ENCODE results near the gene ASPHD2. TPM values are rescaled to one million over a fixed set of nuclear protein-coding genes. Genes with fewer than 3 reads are reported as not detected.
A peak's percentile ranks its signal among the peaks of the same experiment; 100 is the strongest.

The ASPHD2 gene
- total RNA-seq, 1 donor from 2014 or later, result 1.5 TPM

DNA sequence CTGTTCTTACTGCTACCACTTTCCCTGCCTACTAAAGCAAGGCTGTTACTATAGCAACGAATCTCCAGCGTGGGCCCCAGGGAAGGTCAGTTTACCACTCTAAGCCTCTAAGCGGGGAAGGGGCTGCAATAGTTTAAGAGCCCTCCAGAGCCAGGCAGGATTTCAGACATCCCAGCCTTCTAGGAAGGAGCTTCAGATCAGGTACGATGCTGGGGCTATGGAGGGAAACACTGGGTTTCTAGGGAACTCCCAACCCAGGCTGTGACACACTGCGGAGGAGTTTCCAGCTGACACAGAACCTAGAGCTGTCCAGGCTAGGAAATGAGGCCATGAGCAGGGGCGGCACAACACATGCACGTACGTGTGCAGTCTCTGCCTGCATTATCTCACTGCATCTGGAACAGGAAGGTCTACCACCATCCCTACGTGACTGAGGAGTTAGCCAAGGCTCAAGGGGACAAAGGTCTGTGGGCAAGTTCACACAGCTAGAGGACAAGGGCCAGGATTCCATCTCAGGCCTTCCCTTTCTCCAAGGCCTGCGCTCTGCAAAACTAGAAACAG, 34.1 kb downstream of the ASPHD2 start:
- peak in 1 of 2 donors; percentile 10 for ATAC-seq
- Histone ChIP-seq H3K36me3 (peaks cover 98% of the 10 kb centered on the region), H3K27me3 (ENCODE audit: low read depth) (no peaks in the 10 kb centered on the region), H3K4me1 (no peaks in the 10 kb centered on the region), H3K27ac (no peak overlapping the region), H3K9me3 (no peaks in the 10 kb centered on the region), H3K4me3 (no peak overlapping the region)
- TF ChIP-seq, protein P1, sequence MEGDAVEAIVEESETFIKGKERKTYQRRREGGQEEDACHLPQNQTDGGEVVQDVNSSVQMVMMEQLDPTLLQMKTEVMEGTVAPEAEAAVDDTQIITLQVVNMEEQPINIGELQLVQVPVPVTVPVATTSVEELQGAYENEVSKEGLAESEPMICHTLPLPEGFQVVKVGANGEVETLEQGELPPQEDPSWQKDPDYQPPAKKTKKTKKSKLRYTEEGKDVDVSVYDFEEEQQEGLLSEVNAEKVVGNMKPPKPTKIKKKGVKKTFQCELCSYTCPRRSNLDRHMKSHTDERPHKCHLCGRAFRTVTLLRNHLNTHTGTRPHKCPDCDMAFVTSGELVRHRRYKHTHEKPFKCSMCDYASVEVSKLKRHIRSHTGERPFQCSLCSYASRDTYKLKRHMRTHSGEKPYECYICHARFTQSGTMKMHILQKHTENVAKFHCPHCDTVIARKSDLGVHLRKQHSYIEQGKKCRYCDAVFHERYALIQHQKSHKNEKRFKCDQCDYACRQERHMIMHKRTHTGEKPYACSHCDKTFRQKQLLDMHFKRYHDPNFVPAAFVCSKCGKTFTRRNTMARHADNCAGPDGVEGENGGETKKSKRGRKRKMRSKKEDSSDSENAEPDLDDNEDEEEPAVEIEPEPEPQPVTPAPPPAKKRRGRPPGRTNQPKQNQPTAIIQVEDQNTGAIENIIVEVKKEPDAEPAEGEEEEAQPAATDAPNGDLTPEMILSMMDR (IDR thresholded peaks at IDR 0.05), result no peak
- DNase-seq, result no peak
- intact Hi-C loops (cut with DNase I), result no loop called here

DNA sequence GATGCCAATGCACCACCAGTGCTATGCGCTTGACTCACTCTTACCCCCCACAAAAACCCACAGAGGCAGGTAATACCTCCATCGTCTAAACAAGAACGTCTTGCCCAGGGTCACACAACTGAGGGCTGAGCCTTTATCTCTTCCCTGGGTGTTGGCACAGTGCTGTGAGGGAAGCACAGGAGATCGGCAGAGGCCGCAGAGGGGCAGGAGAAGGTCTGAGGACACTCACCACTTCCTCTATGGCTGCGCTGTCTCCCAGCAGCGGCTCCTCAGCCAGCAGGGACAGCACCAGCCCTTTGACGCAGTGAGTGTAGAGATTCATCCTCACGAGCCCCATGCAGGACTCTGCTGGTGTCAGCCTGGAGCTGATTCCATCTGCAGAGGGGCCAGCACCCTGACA, 34.6 kb downstream of the ASPHD2 start:
- intact Hi-C loops (cut with DNase I), result no loop called here
- Histone ChIP-seq H3K27ac (no peak overlapping the region), H3K36me3 (peaks cover 98% of the 10 kb centered on the region), H3K9me3 (no peaks in the 10 kb centered on the region), H3K4me3 (no peak overlapping the region), H3K27me3 (ENCODE audit: low read depth) (no peaks in the 10 kb centered on the region), H3K4me1 (no peaks in the 10 kb centered on the region)
- ATAC-seq (peak in 1 of 2 donors; percentile 26), DNase-seq (no peak)
- TF ChIP-seq, protein P1 (IDR thresholded peaks at IDR 0.05), result no peak

DNA sequence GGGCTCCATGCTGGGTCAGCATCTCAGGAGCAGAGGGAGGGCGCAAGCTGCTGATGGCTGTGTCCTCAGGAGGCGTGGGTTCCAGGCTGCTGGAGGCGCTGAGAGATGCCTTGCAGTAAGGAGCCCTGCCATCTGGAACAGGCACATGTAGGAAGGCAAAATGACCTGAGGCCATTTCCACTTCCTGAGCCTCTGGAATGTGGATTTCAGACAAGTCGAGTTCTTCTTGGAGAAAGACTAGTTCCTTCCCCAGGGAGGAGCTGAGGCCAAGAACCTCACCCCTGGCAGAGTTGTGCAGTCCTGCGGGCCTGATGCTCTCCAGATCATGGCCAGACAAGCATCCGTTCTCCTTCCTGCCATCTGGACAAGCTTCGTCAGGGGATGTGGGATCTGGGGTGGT, 35.3 kb downstream of the ASPHD2 start:
- H3K9me3 ChIP-seq, result no peaks in the 10 kb centered on the region
- no peaks in the 10 kb centered on the region for H3K27me3 ChIP-seq (ENCODE audit: low read depth)
- peaks cover 98% of the 10 kb centered on the region for H3K36me3 ChIP-seq
- DNase-seq (no peak), ATAC-seq (no peak)
- H3K4me1 ChIP-seq, result no peaks in the 10 kb centered on the region
- no peak overlapping the region for H3K27ac ChIP-seq
- no peak overlapping the region for H3K4me3 ChIP-seq
- intact Hi-C loops (cut with DNase I), result no loop called here
- TF ChIP-seq, protein P1 (IDR thresholded peaks at IDR 0.05), result no peak

DNA sequence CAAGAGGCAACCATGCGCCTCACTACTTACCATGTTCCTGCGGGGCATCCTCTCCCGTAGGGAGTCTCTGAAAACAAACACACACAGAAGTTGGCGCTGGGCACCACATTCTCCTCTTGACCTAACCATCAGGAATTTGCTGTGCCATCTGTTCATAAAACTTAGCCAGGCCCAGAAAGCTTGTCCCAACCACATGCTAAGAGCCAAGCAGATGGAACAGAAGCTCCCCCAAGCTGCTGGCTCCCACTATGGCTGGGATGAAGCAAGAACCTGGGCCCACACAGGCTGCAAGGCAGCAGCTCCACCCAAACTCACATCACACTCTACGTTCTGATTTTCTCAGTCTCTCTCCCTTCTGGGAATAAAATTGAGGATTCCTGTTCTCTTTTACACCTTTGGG, 37.1 kb downstream of the ASPHD2 start:
- Histone ChIP-seq H3K36me3 (peaks cover 99% of the 10 kb centered on the region), H3K4me3 (no peak overlapping the region), H3K27me3 (ENCODE audit: low read depth) (no peaks in the 10 kb centered on the region), H3K9me3 (no peaks in the 10 kb centered on the region), H3K27ac (no peak overlapping the region), H3K4me1 (no peaks in the 10 kb centered on the region)
- DNase-seq (no peak), ATAC-seq (no peak)
- TF ChIP-seq, protein P1 (IDR thresholded peaks at IDR 0.05), result no peak
- intact Hi-C loops (cut with DNase I), result no loop called here

DNA sequence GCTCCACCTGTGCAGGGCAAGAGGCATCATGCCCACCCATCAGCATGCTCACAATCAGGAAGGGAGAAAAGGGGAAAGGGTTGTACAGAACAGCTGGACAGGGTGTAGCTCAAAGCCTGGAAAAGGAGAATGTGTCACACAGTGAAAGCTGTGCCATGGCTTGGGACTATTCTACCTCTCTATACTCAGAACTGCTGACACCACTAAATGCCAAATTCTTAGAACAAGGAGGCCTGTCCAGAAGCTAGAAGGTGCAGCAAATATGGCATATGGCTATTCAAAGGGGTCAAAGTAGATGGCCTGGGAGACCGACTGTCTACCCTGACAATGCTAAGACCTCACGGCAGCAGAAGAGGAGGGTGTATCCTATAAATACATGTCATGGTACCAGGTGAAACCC, 41.7 kb downstream of the ASPHD2 start:
- Histone ChIP-seq H3K4me1 (no peaks in the 10 kb centered on the region), H3K4me3 (no peak overlapping the region), H3K9me3 (no peaks in the 10 kb centered on the region), H3K36me3 (peaks cover 97% of the 10 kb centered on the region), H3K27ac (no peak overlapping the region), H3K27me3 (ENCODE audit: low read depth) (no peaks in the 10 kb centered on the region)
- no peak for ATAC-seq
- TF ChIP-seq, protein P1 (IDR thresholded peaks at IDR 0.05), result no peak
- DNase-seq, result no peak
- intact Hi-C loops (cut with DNase I), result no loop called here

Measured in lower lobe of right lung (tissue), 2 donors.